ENCODE measurements around the gene GGA2.
"Not testable (repeated sequence)": the region's sequence is repeated elsewhere in the genome, so short reads cannot be mapped to it uniquely, and the experiment has no call there.

Gene GGA2

DNA sequence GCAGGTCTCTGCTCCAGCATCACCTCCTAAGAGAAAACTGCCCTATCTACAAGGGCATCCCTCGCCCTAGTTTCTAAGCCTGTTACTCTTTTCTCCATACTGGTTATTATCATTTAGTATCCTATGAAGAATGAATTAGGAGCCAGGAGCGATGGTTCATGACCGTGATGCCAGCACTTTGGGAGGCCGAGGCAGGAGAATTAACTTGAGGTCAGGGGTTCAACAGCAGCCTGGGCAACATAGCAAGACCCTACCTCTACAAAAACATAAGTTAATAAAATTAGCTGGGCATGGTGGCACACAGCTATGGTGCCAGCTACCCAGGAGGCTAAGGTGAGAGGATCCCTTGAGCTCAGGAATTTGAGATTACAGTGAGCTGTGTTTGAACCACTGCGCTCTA is 39.6 kb upstream of the GGA2 start:
- no peaks in the 10 kb centered on the region for H3K9me3 ChIP-seq (ENCODE audit: insufficient read depth, low read length)
- H3K9ac ChIP-seq (ENCODE audit: low read length): no peak overlapping the region
- H2AFZ ChIP-seq (ENCODE audit: low read depth, low read length, severe bottlenecking): no peak overlapping the region
- H4K20me1 ChIP-seq (ENCODE audit: low read depth, low read length): no peaks in the 10 kb centered on the region
- H3K27me3 ChIP-seq (ENCODE audit: low read length): no peaks in the 10 kb centered on the region
- H3K36me3 ChIP-seq (ENCODE audit: low read length): peaks cover 3% of the 10 kb centered on the region; the same call in 1 of the 2 replicates
- no peak for TF ChIP-seq EZH2phosphoT487 (conservative IDR thresholded peaks at IDR 0.05; ENCODE audit: low read length)
- TF ChIP-seq, protein P1, sequence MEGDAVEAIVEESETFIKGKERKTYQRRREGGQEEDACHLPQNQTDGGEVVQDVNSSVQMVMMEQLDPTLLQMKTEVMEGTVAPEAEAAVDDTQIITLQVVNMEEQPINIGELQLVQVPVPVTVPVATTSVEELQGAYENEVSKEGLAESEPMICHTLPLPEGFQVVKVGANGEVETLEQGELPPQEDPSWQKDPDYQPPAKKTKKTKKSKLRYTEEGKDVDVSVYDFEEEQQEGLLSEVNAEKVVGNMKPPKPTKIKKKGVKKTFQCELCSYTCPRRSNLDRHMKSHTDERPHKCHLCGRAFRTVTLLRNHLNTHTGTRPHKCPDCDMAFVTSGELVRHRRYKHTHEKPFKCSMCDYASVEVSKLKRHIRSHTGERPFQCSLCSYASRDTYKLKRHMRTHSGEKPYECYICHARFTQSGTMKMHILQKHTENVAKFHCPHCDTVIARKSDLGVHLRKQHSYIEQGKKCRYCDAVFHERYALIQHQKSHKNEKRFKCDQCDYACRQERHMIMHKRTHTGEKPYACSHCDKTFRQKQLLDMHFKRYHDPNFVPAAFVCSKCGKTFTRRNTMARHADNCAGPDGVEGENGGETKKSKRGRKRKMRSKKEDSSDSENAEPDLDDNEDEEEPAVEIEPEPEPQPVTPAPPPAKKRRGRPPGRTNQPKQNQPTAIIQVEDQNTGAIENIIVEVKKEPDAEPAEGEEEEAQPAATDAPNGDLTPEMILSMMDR (IDR thresholded peaks at IDR 0.05; ENCODE audit: insufficient read depth, low read length, poor library complexity, severe bottlenecking): no peak
- peaks cover 3% of the 10 kb centered on the region; the same call in 1 of the 2 replicates for H3K79me2 ChIP-seq (ENCODE audit: insufficient read depth, low read length)
- no peaks in the 10 kb centered on the region for H3F3A ChIP-seq (ENCODE audit: insufficient read depth)
- no peak overlapping the region for H3K4me3 ChIP-seq (ENCODE audit: insufficient read depth, low read length, poor library complexity, severe bottlenecking)
- H3K9me2 ChIP-seq (replicated peaks; ENCODE audit: insufficient read depth, low read length): no peaks in the 10 kb centered on the region
- H3K27ac ChIP-seq (ENCODE audit: low read depth, low read length): no peak overlapping the region
- no peak overlapping the region for H3K4me2 ChIP-seq (ENCODE audit: low read depth, low read length, poor library complexity, severe bottlenecking)

DNA sequence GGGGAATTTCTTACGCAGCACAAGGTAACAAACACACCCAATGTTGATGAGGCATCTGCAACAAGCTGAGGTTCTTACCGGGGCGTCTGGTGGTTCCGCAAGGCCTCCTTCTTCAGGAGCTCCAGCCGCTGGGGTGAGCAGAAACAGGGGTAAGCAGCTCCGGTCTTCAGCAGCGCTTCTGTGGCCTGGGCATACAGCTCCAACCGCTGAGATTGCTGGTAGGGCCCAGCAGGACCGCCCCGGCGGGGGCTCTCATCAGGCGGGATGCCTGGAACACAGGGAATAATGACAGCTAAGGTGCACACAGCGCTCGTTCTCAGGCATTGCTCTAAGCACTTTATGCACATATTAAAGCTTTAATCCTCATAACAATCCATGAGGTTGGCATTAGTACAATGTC is 34.1 kb upstream of the GGA2 start:
- H3K27ac ChIP-seq (ENCODE audit: low read depth, low read length): no peak overlapping the region
- no peak overlapping the region for H3K9ac ChIP-seq (ENCODE audit: low read length)
- no peaks in the 10 kb centered on the region for H3F3A ChIP-seq (ENCODE audit: insufficient read depth)
- TF ChIP-seq, protein P1 (IDR thresholded peaks at IDR 0.05; ENCODE audit: insufficient read depth, low read length, poor library complexity, severe bottlenecking): no peak
- H3K27me3 ChIP-seq (ENCODE audit: low read length): no peaks in the 10 kb centered on the region
- no peak overlapping the region for H2AFZ ChIP-seq (ENCODE audit: low read depth, low read length, severe bottlenecking)
- H3K4me3 ChIP-seq (ENCODE audit: insufficient read depth, low read length, poor library complexity, severe bottlenecking): no peak overlapping the region
- H3K9me3 ChIP-seq (ENCODE audit: insufficient read depth, low read length): no peaks in the 10 kb centered on the region
- H4K20me1 ChIP-seq (ENCODE audit: low read depth, low read length): no peaks in the 10 kb centered on the region
- no peaks in the 10 kb centered on the region for H3K9me2 ChIP-seq (replicated peaks; ENCODE audit: insufficient read depth, low read length)
- H3K79me2 ChIP-seq (ENCODE audit: insufficient read depth, low read length): no peaks in the 10 kb centered on the region
- H3K36me3 ChIP-seq (ENCODE audit: low read length): peaks cover 5% of the 10 kb centered on the region; the same call in 1 of the 2 replicates
- no peak overlapping the region for H3K4me2 ChIP-seq (ENCODE audit: low read depth, low read length, poor library complexity, severe bottlenecking)

DNA sequence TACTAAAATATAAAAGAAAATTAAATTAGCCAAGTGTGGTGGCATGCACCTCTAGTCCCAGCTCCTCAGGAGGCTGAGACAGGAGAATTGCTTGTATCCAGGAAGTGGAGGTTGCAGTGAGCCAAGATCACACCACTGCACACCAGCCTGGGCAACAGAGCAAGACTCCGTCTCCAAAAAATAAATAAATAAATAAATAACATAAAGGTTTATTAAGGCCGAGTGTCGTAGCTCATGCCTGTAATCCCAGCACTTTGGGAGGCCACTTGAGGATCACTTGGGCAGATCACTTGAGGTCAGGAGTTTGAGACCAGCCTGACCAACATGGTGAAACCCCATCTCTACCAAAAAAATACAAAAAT is 30.5 kb upstream of the GGA2 start:
- not testable (repeated sequence) for H4K20me1 ChIP-seq (ENCODE audit: low read depth, low read length); H3K36me3 ChIP-seq (ENCODE audit: low read length); H3K27me3 ChIP-seq (ENCODE audit: low read length); H3K4me3 ChIP-seq (ENCODE audit: insufficient read depth, low read length, poor library complexity, severe bottlenecking); H3K9ac ChIP-seq (ENCODE audit: low read length); H3K9me3 ChIP-seq (ENCODE audit: insufficient read depth, low read length); H3K79me2 ChIP-seq (ENCODE audit: insufficient read depth, low read length); H3K9me2 ChIP-seq (replicated peaks; ENCODE audit: insufficient read depth, low read length); H3F3A ChIP-seq (ENCODE audit: insufficient read depth); H3K27ac ChIP-seq (ENCODE audit: low read depth, low read length); H2AFZ ChIP-seq (ENCODE audit: low read depth, low read length, severe bottlenecking); H3K4me2 ChIP-seq (ENCODE audit: low read depth, low read length, poor library complexity, severe bottlenecking)

DNA sequence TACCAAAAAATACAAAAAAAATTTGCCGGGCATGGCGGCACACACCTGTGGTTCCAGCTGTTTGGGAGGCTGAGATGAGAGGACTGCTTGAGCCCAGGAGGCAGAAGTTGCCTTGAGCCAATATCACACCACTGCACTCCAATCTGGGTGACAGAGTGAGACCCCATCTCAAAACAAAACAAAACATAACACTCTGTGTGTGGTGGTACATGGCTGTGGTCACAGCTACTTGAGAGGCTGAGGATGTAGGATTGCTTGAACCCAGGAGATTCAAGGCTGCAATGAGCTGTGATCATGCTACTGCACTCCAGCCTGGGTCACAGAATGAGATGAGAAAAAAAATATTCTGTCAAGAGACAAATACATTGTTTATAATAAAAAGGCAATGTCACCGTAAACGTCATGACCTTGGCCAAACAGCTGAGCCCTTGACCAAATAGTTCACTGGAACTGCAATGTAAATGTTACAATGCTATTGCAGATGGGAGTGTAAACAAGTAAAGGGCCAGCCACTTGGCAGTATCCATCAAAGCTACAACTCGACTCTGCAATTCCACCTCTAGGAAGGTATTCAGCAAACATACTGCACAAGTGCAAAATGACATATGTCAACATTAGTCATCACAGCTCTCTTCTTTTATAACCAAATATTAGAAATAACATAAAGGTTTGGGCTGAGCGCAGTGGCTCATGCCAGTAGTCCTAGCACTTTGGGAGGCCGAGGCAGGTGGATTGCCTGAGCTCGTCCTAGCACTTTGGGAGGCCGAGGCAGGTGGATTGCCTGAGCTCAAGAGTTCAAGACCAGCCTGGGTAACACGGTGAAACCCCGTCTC is 29.9 kb upstream of the GGA2 start:
- TF ChIP-seq EZH2phosphoT487 (conservative IDR thresholded peaks at IDR 0.05; ENCODE audit: low read length): no peak
- TF ChIP-seq, protein P1 (IDR thresholded peaks at IDR 0.05; ENCODE audit: insufficient read depth, low read length, poor library complexity, severe bottlenecking): no peak
- no peaks in the 10 kb centered on the region for H3K9me3 ChIP-seq (ENCODE audit: insufficient read depth, low read length)
- no peak overlapping the region for H3K4me2 ChIP-seq (ENCODE audit: low read depth, low read length, poor library complexity, severe bottlenecking)
- H2AFZ ChIP-seq (ENCODE audit: low read depth, low read length, severe bottlenecking): no peak overlapping the region
- no peak overlapping the region for H3K4me3 ChIP-seq (ENCODE audit: insufficient read depth, low read length, poor library complexity, severe bottlenecking)
- no peaks in the 10 kb centered on the region for H3K9me2 ChIP-seq (replicated peaks; ENCODE audit: insufficient read depth, low read length)
- no peak overlapping the region for H3K9ac ChIP-seq (ENCODE audit: low read length)
- H3K79me2 ChIP-seq (ENCODE audit: insufficient read depth, low read length): no peaks in the 10 kb centered on the region
- H3K27me3 ChIP-seq (ENCODE audit: low read length): no peaks in the 10 kb centered on the region
- peaks cover 2% of the 10 kb centered on the region; the same call in 1 of the 2 replicates for H3K36me3 ChIP-seq (ENCODE audit: low read length)
- H4K20me1 ChIP-seq (ENCODE audit: low read depth, low read length): no peaks in the 10 kb centered on the region
- H3K27ac ChIP-seq (ENCODE audit: low read depth, low read length): no peak overlapping the region
- no peaks in the 10 kb centered on the region for H3F3A ChIP-seq (ENCODE audit: insufficient read depth)

Data from SU-DHL-6 (cell line).